Spleen (tissue), 11 donors: ENCODE results near the gene DALRD3. TPM values are rescaled to one million over a fixed set of nuclear protein-coding genes. Genes with fewer than 3 reads are reported as not detected.

Source experiments
- DNase-seq: peaks from one replicate; pipeline ENCODE4 v3.0.0-alpha.2; 2020
- H3K27ac ChIP-seq, 8 donors: fragments of 200-600 bp; sonication (generic) in 7 of 8; 1 replicate in 4 of 8; 2 replicates in 4 of 8; pipeline versions ENCODE4 v1.5.0 to v1.8.0; 2016 to 2021; ENCODE audit warnings: inconsistent platforms in 4 of 8, mild to moderate bottlenecking in 4 of 8, moderate library complexity in 1 of 8
- H3K27me3 ChIP-seq, 7 donors: fragments of 200-600 bp; sonication (generic) in 6 of 7; replicated peaks in 1 of 7; 1 replicate in 4 of 7; 2 replicates in 3 of 7; pipeline versions ENCODE4 v1.5.0 to v1.8.0; 2016 to 2021; ENCODE audit warnings: inconsistent platforms in 3 of 7, mild to moderate bottlenecking in 1 of 7
- H3K36me3 ChIP-seq, 6 donors: fragments of 200-600 bp; sonication (generic) in 5 of 6; 1 replicate in 4 of 6; 2 replicates in 2 of 6; pipeline versions ENCODE4 v1.5.0 to v1.8.0; 2016 to 2021; ENCODE audit warnings: inconsistent platforms in 2 of 6
- H3K4me1 ChIP-seq, 6 donors: fragments of 200-600 bp; sonication (generic) in 5 of 6; 1 replicate in 3 of 6; 2 replicates in 3 of 6; pipeline versions ENCODE4 v1.5.0 to v1.8.0; 2016 to 2021; ENCODE audit warnings: inconsistent platforms in 3 of 6
- H3K4me3 ChIP-seq, 8 donors: fragments of 200-600 bp; sonication (generic) in 7 of 8; 1 replicate in 4 of 8; 2 replicates in 4 of 8; pipeline versions ENCODE4 v1.5.0 to v1.8.0; 2016 to 2021; ENCODE audit warnings: inconsistent platforms in 4 of 8, mild to moderate bottlenecking in 4 of 8, moderate library complexity in 2 of 8
- H3K9me3 ChIP-seq, 8 donors: fragments of 200-600 bp; sonication (generic) in 7 of 8; 1 replicate in 4 of 8; 2 replicates in 4 of 8; pipeline versions ENCODE4 v1.5.0 to v1.8.0; 2016 to 2021; ENCODE audit warnings: inconsistent platforms in 4 of 8
- CTCF ChIP-seq, 11 experiments: fragments of 200-600 bp in 7 of 11; fragments of 450-650 bp in 4 of 11; sonication (generic) in 4 of 11; IDR thresholded peaks in 8 of 11; conservative IDR thresholded peaks in 3 of 11; 1 replicate in 7 of 11; 2 replicates in 4 of 11; pipeline versions ENCODE4 v1.4.0 to v1.8.0; 2016 to 2021; ENCODE audit warnings: antibody characterized with exemption in 11 of 11, inconsistent platforms in 4 of 11, mild to moderate bottlenecking in 1 of 11
- POLR2A ChIP-seq, 3 donors: fragments of 450-650 bp; IDR thresholded peaks; one replicate each; pipeline ENCODE4 v1.5.1; 2017; ENCODE audit warnings: antibody characterized with exemption in 3 of 3, mild to moderate bottlenecking in 1 of 3
- POLR2AphosphoS5 ChIP-seq, 3 donors: sonication (generic); formaldehyde crosslinking; IDR thresholded peaks; one replicate each; pipeline ENCODE4 v1.5.1; 2017; ENCODE audit warnings: antibody characterized with exemption in 3 of 3
- WGBS, 5 donors: extraction: QIAGEN DNeasy Blood & Tissue Kit in 3 of 5; methylation state at CpG; one replicate each; pipeline versions ENCODE4 v1.1.5 to v1.1.7; 2013 to 2018; 5-methylcytosine and 5-hydroxymethylcytosine counted together
- intact Hi-C: fragments of 100-400 bp; cut with DNase I; formaldehyde crosslinking; loops from one replicate; pipeline ENCODE4 v1.15.0; 2023; ENCODE audit warnings: low total_unique reads
- polyA plus RNA-seq, 3 donors: library from polyadenylated mRNA; stranded (reverse); fragments of 200-250 nt; gene quantifications; one replicate each; pipeline ENCODE4 v1.2.1, GENCODE V29; 2013
- total RNA-seq, 7 donors: library from RNA; depleted of rRNA in 3 of 7; stranded (reverse); fragments of >200 nt in 3 of 7; fragmentation: NEBNext Ultra II Directional in 4 of 7; extraction: Animal tissue kit (Norgen Biotek cat#: 25700) in 4 of 7; gene quantifications; one replicate each; pipeline versions ENCODE4 v1.1.0 to v1.2.1, GENCODE V29; 2016 to 2021
- donor health status: healthy with polysubstance abuse.
- donor health status: DM: no; HTN: no; CAD: no; lungs with moderate emphysema.
- donor health status: DM: no; HTN: no; CAD: no.
- donor health status: Bipolar disorder and iron deficiency.
- donor health status: healthy.
- donor health status: DM: no; HTN: no; CAD: no.
- donor health status: DM: yes; HTN: yes; CAD: no.

DALRD3 gene
- total and polyA plus RNA-seq, 10 donors = 16.4 to 32.0 (median 25.3) TPM

- no peaks in the 10 kb centered on the region for H3K9me3 ChIP-seq
- peak overlapping the region; percentile 98 to 100 (median 100) for H3K27ac ChIP-seq
- peak overlapping the region; percentile 67 to 96 (median 88) for H3K4me3 ChIP-seq
- H3K27me3 ChIP-seq = no peaks in the 10 kb centered on the region
- TF ChIP-seq CTCF (IDR thresholded peaks at IDR 0.05 in 8 of 11, conservative IDR thresholded peaks at IDR 0.05 in 3 of 11) (no peak), POLR2AphosphoS5 (IDR thresholded peaks at IDR 0.05) (peak; percentile 95 to 100 (median 99)), POLR2A (IDR thresholded peaks at IDR 0.05) (peak; percentile 90 to 99 (median 92))
- intact Hi-C loops = loop anchor here (10.0 kb wide), 1 partner anchor 83 kb away; the partner anchor contains the start of gene QARS1
- DNase-seq = peak; percentile 100
- 0 to 2% (median 0%) methylated on average over 12 to 60 of the region's 60 CpGs for WGBS, 5 donors
- peaks cover 32 to 90% (median 68%) of the 10 kb centered on the region in 6 donors for H3K4me1 ChIP-seq
- peaks cover 0 to 45% (median 33%) of the 10 kb centered on the region in 6 donors for H3K36me3 ChIP-seq
These were observed 2.9 kb upstream of the DALRD3 start for GRCh38 chr3:49021213-49021812.

GRCh38 chr3:49020330-49021212 lies 2.2 kb upstream of the DALRD3 start:
- H3K9me3 ChIP-seq = no peaks in the 10 kb centered on the region
- no peak for TF ChIP-seq POLR2A (IDR thresholded peaks at IDR 0.05)
- TF ChIP-seq POLR2AphosphoS5 (IDR thresholded peaks at IDR 0.05) = no peak
- TF ChIP-seq CTCF (IDR thresholded peaks at IDR 0.05 in 8 of 11, conservative IDR thresholded peaks at IDR 0.05 in 3 of 11) = no peak
- WGBS, 5 donors = 0 to 2% (median 1%) methylated on average over 8 to 51 of the region's 51 CpGs
- peaks cover 0 to 45% (median 32%) of the 10 kb centered on the region in 6 donors for H3K36me3 ChIP-seq
- H3K4me1 ChIP-seq = peaks cover 32 to 83% (median 64%) of the 10 kb centered on the region in 6 donors
- no peaks in the 10 kb centered on the region for H3K27me3 ChIP-seq
- H3K4me3 ChIP-seq = peak overlapping the region; percentile 67 to 96 (median 88)
- DNase-seq = peak; percentile 95
- intact Hi-C loops = loop anchor here (10.0 kb wide), 1 partner anchor 84 kb away; the partner anchor contains the start of gene QARS1
- H3K27ac ChIP-seq = peak overlapping the region; percentile 98 to 100 (median 100)

- peak; percentile 78 for DNase-seq
- H3K27me3 ChIP-seq = no peaks in the 10 kb centered on the region
- WGBS, 5 donors = 20 to 37% (median 20%) methylated on average over 12 of the region's 12 CpGs
These were observed 1.6 kb upstream of the DALRD3 start for GRCh38 chr3:49019941-49020329.

More at GRCh38 chr3:49019941-49020329, 1.6 kb upstream of the DALRD3 start:
- Histone ChIP-seq H3K4me3 (peak overlapping the region; percentile 67 to 96 (median 88)), H3K9me3 (no peaks in the 10 kb centered on the region), H3K27ac (peak overlapping the region; percentile 98 to 100 (median 100)), H3K36me3 (peaks cover 0 to 45% (median 32%) of the 10 kb centered on the region in 6 donors), H3K4me1 (peaks cover 32 to 76% (median 57%) of the 10 kb centered on the region in 6 donors)
- TF ChIP-seq CTCF (IDR thresholded peaks at IDR 0.05 in 8 of 11, conservative IDR thresholded peaks at IDR 0.05 in 3 of 11) = no peak
- TF ChIP-seq POLR2A (IDR thresholded peaks at IDR 0.05) = no peak
- no peak for TF ChIP-seq POLR2AphosphoS5 (IDR thresholded peaks at IDR 0.05)
- intact Hi-C loops = loop anchor here (10.0 kb wide), 1 partner anchor 85 kb away; the partner anchor contains the start of gene QARS1
